ENCODE results near the gene CDK7.

GRCh38 chr5:69317391-69317790 lies 82.7 kb downstream of the CDK7 start:
- TF ChIP-seq, protein P1, sequence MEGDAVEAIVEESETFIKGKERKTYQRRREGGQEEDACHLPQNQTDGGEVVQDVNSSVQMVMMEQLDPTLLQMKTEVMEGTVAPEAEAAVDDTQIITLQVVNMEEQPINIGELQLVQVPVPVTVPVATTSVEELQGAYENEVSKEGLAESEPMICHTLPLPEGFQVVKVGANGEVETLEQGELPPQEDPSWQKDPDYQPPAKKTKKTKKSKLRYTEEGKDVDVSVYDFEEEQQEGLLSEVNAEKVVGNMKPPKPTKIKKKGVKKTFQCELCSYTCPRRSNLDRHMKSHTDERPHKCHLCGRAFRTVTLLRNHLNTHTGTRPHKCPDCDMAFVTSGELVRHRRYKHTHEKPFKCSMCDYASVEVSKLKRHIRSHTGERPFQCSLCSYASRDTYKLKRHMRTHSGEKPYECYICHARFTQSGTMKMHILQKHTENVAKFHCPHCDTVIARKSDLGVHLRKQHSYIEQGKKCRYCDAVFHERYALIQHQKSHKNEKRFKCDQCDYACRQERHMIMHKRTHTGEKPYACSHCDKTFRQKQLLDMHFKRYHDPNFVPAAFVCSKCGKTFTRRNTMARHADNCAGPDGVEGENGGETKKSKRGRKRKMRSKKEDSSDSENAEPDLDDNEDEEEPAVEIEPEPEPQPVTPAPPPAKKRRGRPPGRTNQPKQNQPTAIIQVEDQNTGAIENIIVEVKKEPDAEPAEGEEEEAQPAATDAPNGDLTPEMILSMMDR (IDR thresholded peaks at IDR 0.05): no peak
- TF ChIP-seq POLR2AphosphoS5 (IDR thresholded peaks at IDR 0.05; ENCODE audit: low read depth, low read length) (no peak), REST (IDR thresholded peaks at IDR 0.05; ENCODE audit: insufficient read depth in 1 of 2, low read depth in 2 of 2, low read length in 1 of 2) (no peak), TCF7L2 (IDR thresholded peaks at IDR 0.05; ENCODE audit: low read depth, low read length) (no peak)

Measured in Panc1 (cell line).